Inflammatory macrophage (primary cell): ENCODE results near the gene CLSTN2.

Source experiments
- DNase-seq, 2 donors: peaks; one replicate each; pipeline ENCODE4 v3.0.0-alpha.2; 2020 to 2022

Gene CLSTN2

GRCh38 chr3:140097874-140098635 lies 163.1 kb downstream of the CLSTN2 start:
- no peak for DNase-seq

- DNase-seq: no peak
Measured at GRCh38 chr3:140100479-140100878, 165.5 kb downstream of the CLSTN2 start.

- DNase-seq: peak; percentile 13 to 49
Measured at GRCh38 chr3:140103166-140103565, 168.2 kb downstream of the CLSTN2 start.

- DNase-seq: no peak
Measured at GRCh38 chr3:140103986-140104645, 169.1 kb downstream of the CLSTN2 start.

- no peak for DNase-seq
Measured at GRCh38 chr3:140113996-140114788, 179.2 kb downstream of the CLSTN2 start.

GRCh38 chr3:140114789-140115080 lies 179.8 kb downstream of the CLSTN2 start:
- DNase-seq: no peak

- no peak for DNase-seq
Measured at GRCh38 chr3:140117096-140117526, 182.1 kb downstream of the CLSTN2 start.

GRCh38 chr3:140122183-140122582 lies 187.2 kb downstream of the CLSTN2 start:
- DNase-seq: no peak

GRCh38 chr3:140128217-140128616 lies 193.2 kb downstream of the CLSTN2 start:
- DNase-seq: no peak

GRCh38 chr3:140128631-140129030 lies 193.6 kb downstream of the CLSTN2 start:
- peak; percentile 1 to 9 for DNase-seq

- no peak for DNase-seq
Measured at GRCh38 chr3:140129768-140130284, 194.8 kb downstream of the CLSTN2 start.

- DNase-seq: no peak
Measured at GRCh38 chr3:140131895-140132294, 196.9 kb downstream of the CLSTN2 start.

GRCh38 chr3:140134231-140134965 lies 199.4 kb downstream of the CLSTN2 start:
- no peak for DNase-seq

GRCh38 chr3:140135461-140135860 lies 200.5 kb downstream of the CLSTN2 start:
- DNase-seq: no peak

- DNase-seq: no peak
Measured at GRCh38 chr3:140143367-140144069, 208.5 kb downstream of the CLSTN2 start.

- DNase-seq: no peak
Measured at GRCh38 chr3:140145528-140145927, 210.5 kb downstream of the CLSTN2 start.

GRCh38 chr3:140146668-140147067 lies 211.7 kb downstream of the CLSTN2 start:
- no peak for DNase-seq

GRCh38 chr3:140147965-140148490 lies 213.0 kb downstream of the CLSTN2 start:
- DNase-seq: no peak

GRCh38 chr3:140148824-140149390 lies 213.9 kb downstream of the CLSTN2 start:
- no peak for DNase-seq

GRCh38 chr3:140151321-140151720 lies 216.3 kb downstream of the CLSTN2 start:
- DNase-seq: no peak
